ENCODE data around the gene RAB11B.
A peak's percentile ranks its signal among the peaks of the same experiment; 100 is the strongest.
"Not testable (repeated sequence)": the region's sequence is repeated elsewhere in the genome, so short reads cannot be mapped to it uniquely, and the experiment has no call there.

RAB11B gene

DNA sequence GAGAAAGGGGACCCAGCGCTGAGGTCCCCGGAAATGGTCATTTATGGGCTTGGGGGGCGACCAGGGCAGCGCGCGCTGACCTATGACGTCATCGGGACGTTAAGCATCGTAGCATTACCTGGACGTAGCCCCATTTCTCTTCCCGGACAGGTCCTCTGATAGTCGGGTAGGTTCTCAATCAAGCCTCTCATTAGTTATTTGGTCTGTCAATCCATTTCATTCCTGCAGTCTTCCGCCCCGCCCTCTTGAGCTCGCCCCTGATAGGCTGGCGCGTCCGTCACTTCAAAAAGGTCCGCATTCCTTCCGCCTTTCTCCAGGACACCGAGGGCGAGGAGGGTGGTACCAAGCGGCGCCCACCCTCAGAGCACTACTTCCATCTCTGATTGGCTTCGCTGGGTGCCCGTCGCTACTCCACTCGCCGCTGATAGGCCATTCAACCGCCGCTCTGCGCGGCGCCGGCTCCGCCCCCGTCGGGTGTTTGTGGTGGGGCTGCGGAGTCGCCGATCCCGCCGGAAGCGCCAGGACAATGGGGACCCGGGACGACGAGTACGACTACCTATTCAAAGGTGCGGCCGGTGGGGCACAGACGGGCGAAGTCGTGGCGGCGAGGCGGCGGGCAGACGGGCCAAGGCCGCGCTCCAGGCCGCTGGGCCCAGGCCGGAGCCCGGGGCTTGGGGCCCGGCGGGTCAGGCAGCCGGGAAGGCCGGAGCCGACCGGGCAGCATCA is at the start of gene RAB11B:
Gene RAB11B (plus strand): TSS at position 470 of the 726 bp plus-strand sequence. CDS start 57 bp downstream, at position 527.
- DNase-seq = peak; percentile 100

DNA sequence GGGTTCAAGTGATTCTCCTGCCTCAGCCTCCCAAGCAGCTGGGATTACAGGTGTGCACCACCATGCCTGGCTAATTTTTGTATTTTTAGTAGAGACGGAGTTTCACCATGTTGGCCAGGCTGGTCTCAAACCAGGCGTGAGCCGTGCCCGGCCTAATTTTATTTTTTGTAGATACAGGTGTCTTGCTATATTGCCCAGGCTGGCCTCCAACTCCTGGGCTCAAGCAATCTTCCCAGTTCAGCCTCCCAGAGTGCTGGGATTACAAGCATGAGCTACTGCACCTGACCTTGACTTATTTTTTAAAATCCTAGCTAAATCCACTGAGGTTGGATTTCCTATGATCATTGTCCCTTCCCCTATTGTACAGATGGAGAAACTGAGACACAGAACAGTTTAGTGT is 48.7 kb upstream of the RAB11B start:
- not testable (repeated sequence) for DNase-seq

DNA sequence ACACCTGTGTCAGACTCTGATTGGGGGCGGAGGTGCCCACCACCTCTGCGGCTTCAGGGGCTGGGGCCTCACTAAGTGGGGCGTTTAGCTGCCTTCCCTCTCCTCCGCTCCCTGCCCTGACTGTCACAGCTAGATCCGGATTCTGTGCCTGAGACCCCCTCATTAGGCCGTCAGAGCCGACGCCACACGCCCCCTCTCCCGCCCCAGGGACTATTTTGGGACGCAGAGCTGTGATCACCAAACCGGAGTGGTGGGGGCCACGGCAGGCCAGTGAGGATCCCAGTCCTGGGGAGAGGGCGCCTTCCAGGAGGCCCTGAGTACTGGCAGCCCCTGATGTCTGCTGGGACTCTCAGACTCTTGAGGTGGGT is 47.9 kb upstream of the RAB11B start:
- DNase-seq = no peak

DNA sequence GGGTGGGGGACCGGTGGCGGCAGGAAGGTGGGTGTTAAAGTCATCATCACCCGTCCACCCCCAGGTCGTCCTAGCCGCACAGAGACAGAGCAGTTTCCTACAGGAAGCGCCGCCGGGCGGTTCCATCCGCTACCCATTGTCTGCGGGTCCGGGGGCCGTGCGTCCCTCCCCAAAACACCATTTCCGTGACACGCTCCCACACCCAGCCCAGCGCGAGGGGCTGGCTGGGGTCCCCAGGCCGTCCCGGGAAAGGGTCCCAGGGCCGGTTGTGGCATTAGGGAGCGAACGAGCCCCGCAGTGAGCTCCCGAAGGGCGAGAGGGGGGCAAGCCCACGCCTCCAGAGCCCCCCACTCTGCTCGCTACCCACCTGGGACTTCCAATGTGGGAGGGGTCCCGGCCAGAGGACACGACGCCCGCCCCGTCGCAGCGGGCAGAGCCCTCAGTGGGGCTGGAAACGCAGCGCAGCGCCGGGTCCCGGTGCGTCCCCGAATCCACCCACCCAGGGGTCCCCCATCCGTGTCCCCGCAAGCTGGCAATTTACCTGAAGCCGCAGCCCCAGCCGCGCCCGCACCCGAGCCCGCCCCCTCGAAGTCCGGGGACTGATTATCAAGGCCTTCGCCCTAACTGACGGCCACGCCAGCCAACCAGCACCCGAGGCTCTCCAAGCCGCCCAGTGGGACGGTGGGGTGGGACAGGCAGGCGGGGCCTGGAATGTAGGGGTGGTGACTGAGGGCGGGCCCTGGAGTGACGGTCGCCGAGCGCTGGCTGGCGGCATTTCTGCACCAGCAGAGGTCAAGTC is 47.3 kb upstream of the RAB11B start, which contains the start of gene KANK3:
Gene KANK3 (minus strand): TSS at position 579 of the 799 bp plus-strand sequence. CDS start 5,434 bp downstream, outside the sequence.
- peak; percentile 67 for DNase-seq

DNA sequence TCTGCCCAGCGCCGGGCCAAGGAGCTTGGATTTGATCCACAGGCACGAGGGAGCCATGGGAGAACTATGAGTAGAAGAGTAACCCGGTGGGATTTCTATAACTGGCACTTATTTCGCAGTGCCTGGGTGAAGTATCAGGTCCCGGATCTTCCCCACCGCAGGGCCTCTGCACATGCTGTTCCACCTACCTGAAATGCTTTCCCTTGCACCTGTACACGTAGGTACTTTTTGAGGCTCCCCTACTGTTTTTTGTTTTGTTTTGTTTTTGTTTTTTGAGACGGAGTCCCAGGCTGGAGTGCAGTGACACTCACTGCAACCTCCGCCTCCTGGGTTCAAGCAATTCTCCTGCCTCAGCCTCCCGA is 46.7 kb upstream of the RAB11B start:
- DNase-seq = no peak

DNA sequence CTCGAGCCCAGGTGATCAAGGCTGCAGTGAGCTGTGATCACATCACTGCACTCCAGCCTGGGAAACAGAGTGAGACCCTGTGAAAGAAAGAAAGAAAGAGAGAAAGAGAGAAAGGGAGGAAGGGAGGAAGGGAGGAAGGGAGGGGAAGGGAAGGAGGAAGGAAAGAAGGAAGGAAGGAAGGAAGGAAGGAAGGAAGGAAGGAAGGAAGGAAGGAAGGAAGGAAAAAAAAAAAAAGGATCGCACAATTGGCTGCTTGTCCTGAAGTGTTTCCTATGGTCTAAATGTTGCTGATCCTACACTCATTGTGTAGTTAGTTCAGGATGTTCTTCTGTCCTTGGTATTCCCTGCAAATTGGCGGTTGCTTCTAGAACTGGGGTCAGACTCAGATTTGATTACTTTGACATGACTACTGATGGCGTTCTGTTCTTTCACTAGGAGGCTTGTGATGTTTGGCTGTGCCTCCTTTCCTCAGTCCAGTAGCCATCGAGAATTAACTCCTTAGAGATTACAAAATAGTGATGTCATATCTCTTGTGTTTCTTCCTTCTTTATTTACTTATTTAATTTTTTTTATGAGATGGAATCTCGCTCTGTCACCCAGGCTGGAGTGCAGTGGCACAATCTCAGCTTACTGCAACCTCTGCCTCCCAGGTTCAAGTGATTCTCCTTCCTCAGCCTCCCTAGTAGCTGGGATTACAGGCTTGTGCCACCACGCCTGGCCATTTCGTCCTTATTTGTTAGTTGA is 40.4 kb upstream of the RAB11B start:
- not testable (repeated sequence) for DNase-seq

DNA sequence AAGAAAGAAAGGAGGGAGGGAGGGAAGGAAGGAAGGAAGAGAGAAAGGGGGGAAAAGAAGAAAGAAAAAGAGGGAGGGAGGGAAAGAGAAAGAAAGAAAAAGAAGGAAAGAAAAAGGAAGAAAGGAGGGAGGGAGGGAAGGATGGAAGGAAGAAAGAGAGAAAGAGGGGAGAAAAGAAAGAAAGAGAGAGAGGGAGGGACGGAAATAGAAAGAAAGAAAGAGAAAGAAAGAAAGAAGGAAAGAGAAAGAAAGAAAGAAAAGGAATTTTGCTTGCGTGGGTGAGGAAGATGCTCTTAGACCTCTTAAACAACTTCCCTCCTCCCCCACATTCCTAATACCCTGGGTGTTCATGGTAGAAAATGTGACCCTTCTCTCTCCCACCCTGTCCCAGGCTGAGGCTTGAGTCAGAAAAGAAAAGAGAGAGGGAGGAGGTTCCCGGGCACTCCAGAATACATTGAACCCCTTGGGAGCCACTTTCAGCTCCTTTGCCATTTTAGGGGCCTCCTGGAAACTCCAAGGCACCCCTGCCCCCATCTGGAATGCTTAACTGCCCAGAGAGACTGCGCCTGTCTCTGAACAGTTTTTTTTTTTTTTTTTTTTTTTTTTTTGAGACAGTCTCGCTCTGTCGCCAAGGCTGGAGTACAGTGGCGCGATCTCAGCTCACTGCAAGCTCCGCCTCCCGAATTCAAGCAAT is 37.9 kb upstream of the RAB11B start:
- no peak for DNase-seq

DNA sequence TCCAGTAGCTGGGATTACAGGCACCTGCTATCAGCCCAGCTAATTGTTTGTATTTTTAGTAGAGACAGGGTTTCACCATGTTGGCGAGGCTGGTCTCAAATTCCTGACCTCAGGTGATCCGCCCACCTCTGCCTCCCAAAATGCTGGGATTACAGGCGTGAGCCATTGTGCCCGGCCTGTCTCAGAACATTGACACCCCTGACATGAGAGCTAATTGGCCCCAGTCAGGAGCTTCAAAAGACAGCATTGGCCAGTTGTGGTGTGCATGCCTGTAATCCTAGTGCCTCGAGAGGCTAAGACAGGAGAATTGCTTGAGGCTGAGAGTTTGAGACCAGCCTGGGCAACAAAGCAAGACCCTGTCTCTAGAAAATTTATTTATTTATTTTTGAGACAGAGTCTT is 37.3 kb upstream of the RAB11B start:
- DNase-seq = not testable (repeated sequence)

DNA sequence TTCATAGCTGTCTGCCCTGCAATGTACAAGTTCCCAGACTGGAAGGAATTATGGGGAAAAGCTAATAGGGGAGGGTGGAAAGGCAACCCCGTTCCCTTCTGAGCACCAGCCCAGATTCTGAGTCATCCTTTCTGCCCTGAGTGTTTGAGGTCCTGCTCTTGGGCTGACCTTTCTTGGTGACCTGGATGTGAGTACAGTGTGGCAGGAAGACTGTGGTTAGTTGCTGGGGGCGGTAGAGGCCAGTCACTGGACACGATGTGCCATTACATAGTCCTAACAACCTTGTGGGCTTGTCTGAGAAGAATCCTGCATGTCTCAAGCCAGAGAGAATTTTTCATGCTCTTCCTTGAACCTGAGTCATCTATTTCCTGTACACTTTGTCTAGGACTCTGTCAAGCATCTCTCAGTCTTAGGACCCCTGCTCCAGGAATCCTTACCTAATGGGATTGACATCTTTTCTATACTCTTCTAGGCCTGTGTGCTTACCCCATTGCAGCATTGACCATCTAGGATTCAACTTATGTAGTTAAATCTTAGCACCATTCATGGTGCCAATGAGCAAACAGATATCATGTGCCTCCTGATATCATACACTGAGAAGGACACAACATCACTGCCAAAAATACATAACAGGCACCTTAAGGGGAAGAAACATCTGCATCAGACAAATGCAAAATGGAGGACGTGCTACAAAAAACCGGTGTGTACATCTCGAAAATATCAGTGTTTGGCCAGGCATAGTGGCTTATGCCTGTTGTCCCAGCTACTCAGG is 34.3 kb upstream of the RAB11B start:
- DNase-seq = no peak

DNA sequence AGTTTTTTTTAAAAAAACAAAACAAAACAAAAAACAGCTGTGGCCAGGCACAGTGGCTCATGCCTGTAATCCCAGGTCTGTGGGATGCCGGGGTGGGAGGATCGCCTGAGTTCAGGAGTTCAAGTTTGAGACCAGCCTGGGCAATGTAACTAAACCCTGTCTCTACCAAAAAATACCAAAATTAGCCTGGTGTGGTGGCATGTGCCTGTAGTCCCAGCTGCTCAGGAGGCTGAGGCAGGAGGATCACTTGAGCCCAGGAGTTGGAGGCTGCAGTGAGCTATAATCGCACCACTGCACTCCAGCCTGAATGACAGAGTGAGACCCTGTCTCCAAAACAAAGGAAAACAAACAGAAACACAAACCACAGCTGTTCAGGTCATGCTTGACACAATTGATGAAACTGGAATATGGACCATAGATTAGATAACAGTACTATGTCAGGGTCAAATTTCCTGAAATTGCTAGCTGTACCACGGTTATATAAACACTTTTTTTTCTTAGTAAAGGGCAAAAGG is 33.1 kb upstream of the RAB11B start:
- no peak for DNase-seq

DNA sequence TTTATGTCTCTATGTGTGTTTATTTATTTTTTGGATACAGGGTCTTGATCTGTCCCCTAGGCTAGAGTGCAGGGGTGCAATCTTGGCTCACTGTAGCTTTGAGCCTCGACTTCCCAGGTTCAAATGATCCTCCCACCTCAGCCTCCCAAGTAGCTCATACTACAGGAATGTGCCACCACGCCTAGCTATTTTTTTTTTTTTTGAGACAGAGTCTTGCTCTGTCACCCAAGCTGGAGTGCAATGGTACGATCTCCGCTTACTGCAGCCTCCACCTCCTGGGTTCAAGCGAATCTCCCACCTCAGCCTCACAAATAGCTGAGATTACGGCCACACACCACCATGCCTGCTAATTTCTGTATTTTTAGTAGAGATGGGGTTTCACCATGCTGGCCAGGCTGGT is 31.2 kb upstream of the RAB11B start:
- DNase-seq = no peak

DNA sequence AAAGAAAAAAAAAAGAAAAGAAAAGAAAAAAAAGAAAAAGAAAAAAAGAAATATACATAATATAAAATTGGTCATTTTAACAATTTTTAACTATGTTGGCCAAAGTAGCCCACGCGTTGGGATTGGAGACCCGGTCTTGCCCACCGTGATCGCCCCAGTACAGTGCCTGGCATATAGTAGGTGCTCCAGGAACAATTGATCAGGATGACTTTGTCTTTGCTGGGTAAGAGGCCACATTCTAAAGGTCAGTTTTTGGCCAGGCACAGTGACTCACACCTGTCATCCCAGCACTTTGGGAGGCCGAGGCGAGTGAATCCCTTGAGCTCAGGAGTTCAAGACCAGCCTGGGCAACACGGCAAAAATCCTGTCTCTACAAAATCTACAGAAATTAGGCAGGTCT is 30.0 kb upstream of the RAB11B start:
- DNase-seq = no peak

DNA sequence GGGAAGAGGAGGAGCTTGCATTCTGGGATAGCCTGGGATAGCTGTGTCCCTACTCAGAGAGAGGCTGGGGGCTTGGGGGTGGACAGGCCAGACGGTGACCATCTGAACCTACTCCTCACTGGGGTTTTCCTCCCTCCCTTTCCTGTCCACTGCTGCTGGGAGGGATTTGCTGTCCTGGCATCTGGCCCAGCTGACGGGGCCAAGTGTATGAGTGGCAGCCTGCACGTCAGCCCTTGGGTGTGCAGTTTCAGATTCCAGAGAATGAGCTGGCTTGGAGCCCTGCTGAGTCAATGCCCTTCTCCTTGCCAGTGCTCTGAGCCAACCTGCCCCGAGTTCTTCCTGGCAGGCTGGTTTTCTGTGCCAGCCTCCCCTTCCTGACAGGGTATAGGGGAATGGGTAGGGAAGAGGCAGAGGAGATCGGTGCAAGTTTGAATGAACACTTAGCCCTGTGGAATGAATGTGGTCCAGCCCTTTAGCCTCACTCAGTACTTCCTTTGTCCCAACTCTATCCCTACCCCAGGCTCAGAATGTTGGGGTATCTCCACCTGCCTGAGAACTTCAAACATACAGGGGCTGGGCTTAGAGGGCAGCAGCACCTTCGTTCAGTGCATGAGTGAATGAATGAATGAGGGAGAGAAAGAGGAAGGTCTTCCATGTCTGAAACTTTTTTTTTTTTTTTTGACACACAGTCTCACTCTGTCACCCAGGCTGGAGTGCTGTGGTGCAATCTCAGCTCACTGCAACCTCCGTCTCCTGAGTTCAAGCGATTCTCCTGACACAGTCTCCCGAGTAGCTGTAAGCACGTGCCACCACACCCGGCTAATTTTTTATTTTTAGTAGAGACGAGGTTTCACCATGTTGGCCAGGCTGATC is 28.0 kb upstream of the RAB11B start:
- no peak for DNase-seq

DNA sequence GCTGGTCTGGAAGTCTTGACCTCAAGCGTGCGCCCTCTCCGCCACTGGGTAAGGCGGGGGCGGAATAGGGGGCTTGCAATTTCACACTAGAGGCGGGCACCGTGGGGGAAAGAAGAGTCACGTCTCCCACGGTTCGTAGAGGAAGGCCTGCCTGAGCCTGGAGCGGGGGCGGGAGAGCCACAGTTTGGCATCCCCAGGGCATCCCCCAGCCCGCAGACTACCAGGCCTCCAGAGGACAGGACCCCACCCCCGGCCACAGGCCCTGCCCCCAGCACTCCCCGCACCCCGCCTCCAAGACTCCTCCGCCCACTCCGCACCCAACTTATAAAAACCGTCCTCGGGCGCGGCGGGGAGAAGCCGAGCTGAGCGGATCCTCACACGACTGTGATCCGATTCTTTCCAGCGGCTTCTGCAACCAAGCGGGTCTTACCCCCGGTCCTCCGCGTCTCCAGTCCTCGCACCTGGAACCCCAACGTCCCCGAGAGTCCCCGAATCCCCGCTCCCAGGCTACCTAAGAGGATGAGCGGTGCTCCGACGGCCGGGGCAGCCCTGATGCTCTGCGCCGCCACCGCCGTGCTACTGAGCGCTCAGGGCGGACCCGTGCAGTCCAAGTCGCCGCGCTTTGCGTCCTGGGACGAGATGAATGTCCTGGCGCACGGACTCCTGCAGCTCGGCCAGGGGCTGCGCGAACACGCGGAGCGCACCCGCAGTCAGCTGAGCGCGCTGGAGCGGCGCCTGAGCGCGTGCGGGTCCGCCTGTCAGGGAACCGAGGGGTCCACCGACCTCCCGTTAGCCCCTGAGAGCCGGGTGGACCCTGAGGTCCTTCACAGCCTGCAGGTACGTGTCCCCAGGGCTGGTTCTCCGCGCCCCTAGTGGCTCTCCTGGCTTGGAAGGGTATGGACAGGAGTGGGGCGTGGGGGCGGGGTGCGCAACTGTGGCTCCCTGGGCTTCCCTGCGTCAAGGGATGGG is 26.1 kb upstream of the RAB11B start, which contains the start of gene ANGPTL4:
Gene ANGPTL4 (plus strand): TSS at position 353 of the 969 bp plus-strand sequence. CDS start 167 bp downstream, at position 520.
- no peak for DNase-seq

DNA sequence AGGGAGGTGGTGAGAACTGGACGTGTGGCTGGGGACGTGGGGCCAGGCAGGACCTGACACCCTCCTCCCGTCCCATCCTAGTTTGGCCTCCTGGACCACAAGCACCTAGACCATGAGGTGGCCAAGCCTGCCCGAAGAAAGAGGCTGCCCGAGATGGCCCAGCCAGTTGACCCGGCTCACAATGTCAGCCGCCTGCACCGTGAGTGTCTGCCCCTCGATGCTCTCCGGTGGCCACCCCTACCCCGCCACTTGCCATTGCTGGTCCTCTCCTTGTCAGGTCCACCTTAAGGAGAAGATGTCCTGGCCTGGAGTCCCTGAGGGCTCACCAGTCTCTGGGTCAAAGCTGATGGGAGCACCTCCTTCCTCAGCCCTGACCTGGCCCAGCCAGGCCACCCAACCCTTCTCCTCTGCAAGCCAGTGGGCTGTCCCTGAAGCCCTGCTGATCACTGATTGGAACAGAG is 24.0 kb upstream of the RAB11B start:
- DNase-seq = no peak

DNA sequence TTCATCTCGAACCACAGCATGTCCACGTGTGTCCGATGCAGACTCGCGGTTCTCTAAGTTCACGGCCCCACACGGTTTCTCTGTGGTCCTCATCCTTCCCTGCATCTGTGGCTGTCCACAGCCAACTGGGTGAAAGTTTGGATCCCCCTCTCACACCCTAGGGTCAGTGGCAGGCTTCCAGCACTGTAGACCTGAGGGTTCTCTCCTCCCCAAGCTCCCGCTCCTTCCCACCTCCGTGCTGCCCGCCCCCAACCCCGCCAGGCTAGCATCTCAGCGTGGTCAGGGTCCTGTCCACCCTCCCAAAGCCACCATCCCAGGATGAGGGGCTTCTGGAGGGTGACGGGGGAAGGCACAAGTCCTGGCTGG is 23.2 kb upstream of the RAB11B start:
- no peak for DNase-seq

DNA sequence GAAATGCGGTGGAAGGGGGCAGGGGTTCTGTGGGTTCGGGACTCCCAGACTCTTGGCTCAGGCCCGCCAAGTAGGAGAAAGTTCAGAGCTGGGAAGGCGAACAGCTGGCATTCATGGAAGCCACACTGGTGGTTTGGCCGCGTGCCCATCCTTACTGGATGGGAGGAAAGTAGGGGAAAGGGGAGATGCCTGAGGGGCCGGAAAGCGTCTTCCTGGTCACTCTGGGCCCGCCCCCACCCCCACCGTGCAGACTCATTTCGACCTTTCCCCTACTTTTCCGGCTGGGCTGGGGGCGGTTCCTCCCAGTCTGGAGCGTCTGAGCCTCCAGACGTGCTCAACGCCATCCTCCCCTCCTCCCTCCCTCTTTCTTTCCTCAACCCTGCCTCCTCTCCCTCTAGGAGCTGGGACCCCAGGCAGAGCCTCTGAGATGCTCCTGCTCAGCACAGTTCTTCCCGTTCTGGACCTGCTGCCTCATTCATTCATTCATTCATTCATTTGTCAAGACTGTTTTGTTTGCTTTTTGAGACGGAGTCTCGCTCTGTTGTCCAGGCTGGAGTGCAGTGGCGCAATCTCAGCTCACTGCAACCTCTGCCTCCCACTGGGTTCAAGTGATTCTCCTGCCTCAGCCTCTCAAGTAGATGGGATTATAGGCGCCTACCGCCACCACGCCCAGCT is 22.7 kb upstream of the RAB11B start:
- no peak for DNase-seq

DNA sequence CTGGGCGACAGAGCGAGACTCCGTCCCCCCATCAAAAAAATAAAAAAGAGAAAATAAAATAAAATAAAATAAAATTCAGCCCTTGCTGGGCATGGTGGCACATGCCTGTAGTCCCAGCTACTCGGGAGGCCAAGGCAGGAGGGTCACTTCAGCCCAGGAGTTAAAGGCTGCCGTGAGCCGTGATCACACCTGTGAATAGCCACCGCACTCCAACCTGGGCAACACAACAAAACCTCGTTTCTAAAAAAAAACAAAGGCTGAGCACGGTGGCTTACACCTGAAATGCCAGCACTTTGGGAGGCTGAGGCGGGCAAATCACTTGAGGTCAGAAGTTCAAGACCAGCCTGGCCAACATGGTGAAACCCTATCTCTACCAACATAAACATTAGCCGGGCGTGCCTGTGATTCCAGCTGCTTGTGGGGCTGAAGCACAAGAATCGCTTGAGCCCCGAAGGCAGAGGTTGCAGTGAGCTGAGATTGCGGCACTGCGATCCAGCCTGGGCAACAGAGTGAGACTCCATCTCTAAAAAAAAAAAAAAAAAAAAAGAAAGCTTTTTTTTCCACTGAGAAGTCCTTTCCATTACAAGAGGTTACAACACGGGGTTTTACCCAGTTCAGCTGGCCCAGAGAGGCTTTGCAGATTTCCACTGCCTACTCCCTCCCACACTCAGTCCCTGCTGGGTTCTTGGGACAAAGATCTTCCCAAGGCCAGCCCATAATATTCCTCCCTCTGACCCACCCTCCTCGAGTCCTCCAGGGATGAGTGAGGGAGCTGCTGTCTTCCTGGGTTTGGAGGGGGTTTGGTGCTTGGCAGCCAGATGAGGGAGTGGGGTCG is 19.8 kb upstream of the RAB11B start:
- DNase-seq = no peak

All from NCI-H1436 treated with DMSO at 0.1 percent for 48 hours (cell line).